Muscle of leg (tissue), 11 donors: ENCODE results near the gene CLCN3. TPM values are rescaled to one million over a fixed set of nuclear protein-coding genes. Genes with fewer than 3 reads are reported as not detected.

Experiments used
- DNase-seq: peaks from one replicate; pipeline ENCODE4 v3.0.0; 2013
- H3K27ac ChIP-seq: one replicate; pipeline ENCODE4 v1.5.1; 2013; ENCODE audit warnings: mild to moderate bottlenecking, low read length, control low read depth
- H3K27me3 ChIP-seq: one replicate; pipeline ENCODE4 v1.6.1; 2013; ENCODE audit warnings: low read length; ENCODE audit not compliant: control insufficient read depth, insufficient read depth
- H3K36me3 ChIP-seq: one replicate; pipeline ENCODE4 v1.6.1; 2013; ENCODE audit warnings: low read length; ENCODE audit not compliant: control insufficient read depth, insufficient read depth
- H3K4me1 ChIP-seq: one replicate; pipeline ENCODE4 v1.6.1; 2013; ENCODE audit warnings: low read length; ENCODE audit not compliant: control insufficient read depth, insufficient read depth
- H3K4me3 ChIP-seq: one replicate; pipeline ENCODE4 v1.5.1; 2013; ENCODE audit warnings: low read length, control low read depth
- H3K9me3 ChIP-seq: replicated peaks from 2 replicates; pipeline ENCODE4 v1.6.1; 2013; ENCODE audit warnings: low read depth, low read length; ENCODE audit not compliant: control insufficient read depth
- WGBS: methylation state at CpG from one replicate; pipeline ENCODE4 v1.1.5; 2013; ENCODE audit warnings: missing lambda C conversion rate; ENCODE audit not compliant: insufficient coverage; 5-methylcytosine and 5-hydroxymethylcytosine counted together
- polyA plus RNA-seq, 8 donors: library from polyadenylated mRNA; unstranded; fragments of 120-200 nt; gene quantifications; one replicate each; pipeline versions ENCODE4 v1.2.1 to v1.2.3, GENCODE V29; 2013; ENCODE audit warnings: inconsistent platforms in 1 of 8, low replicate concordance in 1 of 8; ENCODE audit not compliant: insufficient read length in 8 of 8, insufficient read depth in 1 of 8
- total RNA-seq: library from RNA; stranded (reverse); fragments of 120-200 nt; gene quantifications from one replicate; pipeline ENCODE4 v1.2.4, GENCODE V29; 2013

The CLCN3 gene
- total and polyA plus RNA-seq, 9 donors = 22.5 to 33.9 (median 26.8) TPM

DNA sequence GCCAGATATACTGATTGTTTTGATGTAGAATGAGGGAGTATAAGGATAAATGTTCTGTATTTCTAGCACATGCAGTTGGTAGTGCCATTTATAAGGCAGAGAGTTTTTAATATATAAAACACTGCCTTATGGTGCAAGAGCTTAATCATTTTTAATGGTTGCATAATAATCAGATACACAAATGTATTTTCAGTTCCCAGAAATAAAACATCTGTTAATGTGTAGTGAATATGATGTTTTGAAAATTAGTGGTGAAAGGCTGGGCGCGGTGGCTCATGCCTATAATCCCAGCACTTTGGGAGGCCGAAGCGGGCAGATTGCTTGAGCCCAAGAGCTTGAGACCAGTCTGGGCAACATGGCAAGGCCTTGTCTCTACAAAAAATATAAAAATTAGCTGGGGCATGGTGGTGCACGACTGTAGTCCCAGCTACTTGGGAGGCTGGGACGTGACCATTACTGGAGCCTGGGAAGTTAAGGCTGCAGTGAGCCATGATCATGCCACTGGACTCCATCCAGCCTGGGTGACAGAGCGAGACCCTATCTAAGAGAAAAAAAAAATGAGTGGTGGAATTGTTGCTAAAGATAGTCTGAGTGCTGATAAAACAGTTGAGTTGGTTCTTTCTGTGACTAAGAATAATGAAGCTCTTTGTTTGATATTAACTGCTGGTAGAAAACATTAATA lies 29.3 kb downstream of the CLCN3 start:
- H3K4me3 ChIP-seq = no peak overlapping the region
- DNase-seq = no peak
- WGBS = 85% methylated on average over 7 of the region's 7 CpGs

DNA sequence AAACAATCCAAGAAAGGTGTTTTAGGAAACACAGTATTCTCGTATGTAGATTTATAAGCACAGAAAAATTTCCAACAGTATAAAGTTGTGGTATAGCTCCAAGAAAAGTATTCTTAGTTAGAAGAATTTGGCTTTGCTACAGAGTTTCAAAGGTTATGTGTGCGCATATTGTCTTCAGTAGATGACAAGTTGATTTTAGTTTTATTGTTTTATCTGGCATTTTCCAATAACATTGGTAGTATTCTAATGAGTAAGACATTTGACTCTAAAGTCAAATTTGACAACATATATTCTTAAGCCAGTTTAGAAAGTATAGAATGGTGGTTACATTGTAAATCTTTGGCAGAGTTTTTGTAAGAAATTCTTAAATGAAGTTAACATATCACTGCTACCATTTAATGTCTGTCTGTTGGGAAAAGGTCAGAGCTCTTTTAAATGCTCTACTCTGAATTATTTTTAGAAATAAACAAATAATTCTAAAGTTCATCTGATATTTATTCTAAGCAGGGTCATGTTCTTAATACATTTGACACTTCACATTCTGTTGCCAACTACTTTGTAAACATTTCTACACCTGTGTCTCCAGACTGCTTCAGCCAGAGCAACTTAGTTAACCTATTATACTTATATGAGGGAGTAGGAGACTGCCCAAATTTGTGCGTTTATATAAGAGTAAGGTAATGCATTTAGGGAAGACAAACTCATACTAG lies 30.0 kb downstream of the CLCN3 start:
- Histone ChIP-seq H3K27me3 (no peaks in the 10 kb centered on the region), H3K27ac (no peak overlapping the region), H3K36me3 (no peaks in the 10 kb centered on the region), H3K9me3 (no peaks in the 10 kb centered on the region), H3K4me1 (no peaks in the 10 kb centered on the region), H3K4me3 (no peak overlapping the region)
- no peak for DNase-seq
- no CpG with 5 or more reads among the region's 3 CpGs for WGBS

More for the DNA sequence above, 29.3 kb downstream of the CLCN3 start:
- Histone ChIP-seq H3K27ac (no peak overlapping the region), H3K27me3 (no peaks in the 10 kb centered on the region), H3K9me3 (no peaks in the 10 kb centered on the region), H3K36me3 (peaks cover 1% of the 10 kb centered on the region), H3K4me1 (no peaks in the 10 kb centered on the region)

DNA sequence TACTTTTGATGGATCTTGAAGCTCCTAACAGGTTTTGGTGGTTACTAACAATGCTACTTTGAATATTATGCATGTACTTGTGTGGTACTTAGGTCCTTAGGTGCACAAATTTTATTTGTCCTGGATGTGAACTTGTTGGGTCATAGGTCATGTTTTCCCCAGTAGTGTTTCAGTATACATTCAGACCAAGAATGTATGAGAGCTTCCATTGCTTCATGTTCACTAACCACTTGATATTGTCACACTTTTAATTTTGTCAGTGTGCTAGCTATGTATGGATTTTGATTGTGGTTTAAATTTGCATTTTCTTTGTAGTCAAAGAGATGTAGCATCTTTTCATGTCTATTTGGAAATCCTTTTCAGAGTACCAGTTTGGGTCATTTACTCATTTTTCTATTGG lies 32.2 kb downstream of the CLCN3 start:
- no peaks in the 10 kb centered on the region for H3K9me3 ChIP-seq
- no peak overlapping the region for H3K4me3 ChIP-seq
- H3K36me3 ChIP-seq = no peaks in the 10 kb centered on the region
- H3K27me3 ChIP-seq = no peaks in the 10 kb centered on the region
- H3K4me1 ChIP-seq = no peaks in the 10 kb centered on the region
- no peak for DNase-seq
- no peak overlapping the region for H3K27ac ChIP-seq

DNA sequence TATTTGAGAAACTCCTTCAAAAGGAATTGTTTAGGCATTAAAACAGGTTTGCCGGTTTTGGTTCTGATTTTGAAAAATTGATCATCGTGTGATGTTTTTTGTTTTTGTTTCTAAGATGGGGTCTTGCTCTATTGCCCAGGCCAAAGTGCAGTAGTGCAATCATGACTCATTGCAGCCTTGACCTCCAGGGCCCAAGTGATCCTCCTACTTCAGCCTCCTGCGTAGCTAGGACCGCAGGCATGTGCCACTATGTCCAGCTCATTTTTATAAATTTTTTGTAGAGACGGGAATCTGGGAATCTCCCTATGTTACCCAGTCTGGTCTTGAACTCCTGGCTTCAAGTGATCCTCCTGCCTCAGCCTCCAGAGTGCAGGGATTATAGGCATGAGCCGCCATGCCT lies 35.0 kb downstream of the CLCN3 start:
- Histone ChIP-seq H3K9me3 (no peaks in the 10 kb centered on the region), H3K36me3 (no peaks in the 10 kb centered on the region), H3K4me1 (no peaks in the 10 kb centered on the region), H3K27ac (no peak overlapping the region), H3K27me3 (no peaks in the 10 kb centered on the region), H3K4me3 (no peak overlapping the region)
- no peak for DNase-seq
- 100% methylated on average over 2 of the region's 6 CpGs for WGBS

DNA sequence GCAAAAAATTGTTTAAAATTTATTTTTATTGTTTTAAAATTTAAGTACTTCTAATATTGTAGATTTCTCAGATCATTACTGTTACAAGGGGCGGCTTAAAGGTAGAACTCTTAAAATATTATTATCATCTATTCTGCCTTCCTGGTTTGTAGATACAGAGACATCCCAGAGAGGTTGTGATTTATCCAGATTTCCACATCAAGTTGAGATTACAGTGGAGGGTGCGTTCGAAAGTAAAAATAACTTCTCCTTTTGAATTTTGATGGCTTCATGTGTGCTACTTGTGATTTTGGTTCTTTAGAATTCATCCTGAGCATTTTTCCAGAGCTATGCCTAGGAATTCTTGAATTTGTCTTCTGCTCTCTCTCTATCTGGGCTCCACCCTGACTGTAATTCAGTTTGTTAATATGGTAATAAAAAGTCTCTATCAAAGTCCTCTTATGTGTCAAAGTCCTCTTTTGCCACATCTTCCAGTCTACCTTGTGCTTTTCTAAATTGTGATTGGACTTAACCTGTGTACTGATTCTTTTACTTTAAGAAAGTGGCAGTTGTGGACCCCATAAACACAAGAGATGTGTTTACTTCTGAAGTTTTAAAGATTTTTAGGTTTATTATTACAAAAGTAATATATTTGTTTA lies 37.2 kb downstream of the CLCN3 start:
- WGBS = no CpG with 5 or more reads among the region's 3 CpGs
- H3K4me3 ChIP-seq = no peak overlapping the region
- no peak for DNase-seq
- no peaks in the 10 kb centered on the region for H3K36me3 ChIP-seq
- no peaks in the 10 kb centered on the region for H3K27me3 ChIP-seq
- no peak overlapping the region for H3K27ac ChIP-seq
- no peaks in the 10 kb centered on the region for H3K9me3 ChIP-seq
- no peaks in the 10 kb centered on the region for H3K4me1 ChIP-seq

DNA sequence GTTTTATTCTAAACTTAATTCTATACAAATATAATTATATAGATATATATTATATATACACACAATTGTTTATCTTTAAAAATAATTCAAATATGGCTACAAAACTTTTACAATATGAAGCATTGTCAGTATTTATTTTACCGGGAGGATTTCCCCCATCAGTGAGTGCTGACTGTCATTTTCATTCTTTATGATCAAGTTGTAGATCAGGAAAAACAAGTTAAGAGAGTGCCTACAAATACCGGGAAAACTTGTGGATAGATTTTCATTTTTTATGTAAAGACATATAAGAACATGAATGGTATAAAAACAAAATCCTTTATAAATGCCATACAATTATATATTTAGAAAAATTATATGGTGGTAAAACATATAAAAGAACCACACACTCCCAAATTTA lies 37.8 kb downstream of the CLCN3 start:
- Histone ChIP-seq H3K4me3 (no peak overlapping the region), H3K27me3 (no peaks in the 10 kb centered on the region), H3K36me3 (no peaks in the 10 kb centered on the region), H3K27ac (no peak overlapping the region), H3K4me1 (no peaks in the 10 kb centered on the region), H3K9me3 (no peaks in the 10 kb centered on the region)
- WGBS = no CpG with 5 or more reads among the region's 2 CpGs
- DNase-seq = no peak

DNA sequence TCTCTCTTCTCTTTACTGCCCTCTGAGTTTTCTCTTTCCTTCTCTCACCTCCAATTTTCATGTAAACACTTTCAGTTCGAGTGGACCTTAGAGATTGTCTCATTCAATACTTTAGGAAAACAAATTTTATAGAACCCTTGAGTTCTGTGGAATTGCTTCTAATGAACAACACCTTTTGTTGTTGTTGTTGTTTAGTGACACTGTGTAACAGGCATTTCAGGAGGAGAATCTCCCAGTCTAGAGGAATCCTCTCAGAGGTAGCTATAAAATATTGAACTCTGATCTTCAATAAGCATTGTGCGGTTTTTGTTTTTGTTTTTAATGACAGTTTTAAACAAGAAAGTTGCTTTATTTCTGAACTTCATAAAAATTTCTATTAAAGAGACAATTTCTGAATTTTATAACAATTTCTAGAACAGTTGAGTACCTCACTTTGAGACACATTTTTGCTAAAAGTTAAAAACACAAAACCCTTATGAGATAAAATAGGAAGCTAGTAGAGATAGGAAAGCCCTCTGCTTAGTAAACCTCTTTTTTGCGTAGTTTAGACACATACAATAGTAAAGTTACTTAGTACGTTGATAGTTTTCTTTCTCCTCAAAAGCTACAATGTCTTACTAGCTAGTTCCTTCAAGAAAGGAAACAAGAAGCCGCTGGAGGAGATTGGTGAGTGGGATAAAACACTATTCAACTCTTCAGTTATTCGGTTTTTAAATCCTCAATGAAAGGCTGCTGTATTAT lies 38.8 kb downstream of the CLCN3 start:
- Histone ChIP-seq H3K4me3 (no peak overlapping the region), H3K36me3 (no peaks in the 10 kb centered on the region), H3K9me3 (no peaks in the 10 kb centered on the region), H3K4me1 (no peaks in the 10 kb centered on the region), H3K27me3 (no peaks in the 10 kb centered on the region), H3K27ac (peak overlapping the region; percentile 85)
- no peak for DNase-seq
- no CpG with 5 or more reads among the region's 6 CpGs for WGBS

DNA sequence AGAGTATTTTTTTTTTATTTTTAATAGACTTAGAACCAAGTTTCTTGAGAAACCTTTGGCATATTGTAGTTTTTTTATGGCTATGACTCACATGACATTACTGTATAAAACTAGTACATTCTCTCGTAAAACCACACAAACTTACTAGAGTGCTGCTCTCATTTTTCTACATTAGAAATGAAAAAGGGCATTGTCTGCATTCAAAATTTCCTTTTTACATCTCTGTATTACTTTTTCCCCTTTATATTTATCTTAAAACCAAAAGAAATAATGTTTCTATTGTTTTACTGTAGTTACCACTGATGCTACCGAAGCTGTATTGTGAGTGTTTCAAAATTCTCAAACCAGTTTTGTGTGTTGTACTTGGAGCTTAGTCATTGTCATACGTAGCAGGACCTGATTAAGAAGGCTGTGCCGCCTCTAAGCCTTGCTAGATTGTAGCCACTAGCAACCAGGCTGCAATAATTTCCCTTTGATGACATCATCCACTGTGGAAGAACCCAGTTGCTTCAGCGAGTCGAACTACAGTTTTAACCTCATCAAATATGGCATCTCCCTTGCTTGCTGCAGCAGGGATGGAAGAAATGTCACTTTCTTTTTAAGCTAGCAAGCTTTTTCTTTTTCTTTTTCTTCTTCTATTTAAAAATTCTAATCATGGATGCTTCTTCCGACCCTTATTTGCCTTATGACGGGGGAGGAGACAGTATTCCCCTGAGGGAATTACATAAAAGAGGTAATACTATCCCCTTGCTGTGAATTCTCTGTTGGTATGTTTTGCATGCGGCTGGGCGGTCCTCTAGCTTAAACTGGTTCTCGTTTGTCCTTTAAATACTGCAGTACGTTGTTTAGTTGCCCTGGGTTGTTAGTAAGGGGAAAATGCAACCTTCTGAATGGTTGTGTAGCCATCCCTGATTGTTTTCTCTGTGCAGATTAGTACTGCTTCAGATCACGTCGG lies 39.6 kb downstream of the CLCN3 start:
- WGBS = 0% methylated on average over 1 of the region's 14 CpGs

DNA sequence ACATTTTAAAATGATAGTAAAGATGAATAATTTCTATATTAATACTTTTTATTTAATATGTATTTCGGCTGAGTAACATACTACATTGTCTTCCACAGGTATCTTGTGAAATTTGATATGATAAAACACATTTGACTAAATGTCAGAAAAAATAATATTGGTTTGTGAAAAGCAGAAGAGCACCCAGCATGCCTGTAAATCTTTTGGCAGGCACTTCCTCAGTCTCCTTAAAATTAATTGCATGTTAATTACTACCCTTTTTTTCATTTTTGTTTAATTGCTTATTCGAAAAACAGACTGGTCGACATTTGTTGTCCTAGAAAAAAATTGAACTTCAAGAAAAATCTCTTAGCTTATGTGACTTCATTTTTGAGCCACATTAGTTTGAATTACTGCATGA lies 40.6 kb downstream of the CLCN3 start:
- no peak for DNase-seq

More for the DNA sequence above, 39.6 kb downstream of the CLCN3 start:
- Histone ChIP-seq H3K9me3 (no peaks in the 10 kb centered on the region), H3K27ac (peak overlapping the region; percentile 85), H3K27me3 (no peaks in the 10 kb centered on the region), H3K36me3 (no peaks in the 10 kb centered on the region), H3K4me3 (peak overlapping the region; percentile 42), H3K4me1 (no peaks in the 10 kb centered on the region)
- DNase-seq = peak; percentile 96

More for the DNA sequence above, 40.6 kb downstream of the CLCN3 start:
- WGBS = no CpG with 5 or more reads among the region's 3 CpGs
- no peaks in the 10 kb centered on the region for H3K27me3 ChIP-seq
- no peaks in the 10 kb centered on the region for H3K9me3 ChIP-seq
- H3K36me3 ChIP-seq = no peaks in the 10 kb centered on the region
- H3K27ac ChIP-seq = no peak overlapping the region
- peak overlapping the region; percentile 42 for H3K4me3 ChIP-seq
- H3K4me1 ChIP-seq = no peaks in the 10 kb centered on the region
